Ishikawa (cell line): ENCODE data around the gene NKAIN2.

Source experiments
- CEBPB ChIP-seq: IDR thresholded peaks from 2 replicates; pipeline ENCODE4 v1.6.1; 2012
- CREB1 ChIP-seq: IDR thresholded peaks from 2 replicates; pipeline ENCODE4 v1.6.1; 2012; ENCODE audit warnings: low read depth
- EGR1 ChIP-seq: IDR thresholded peaks from 2 replicates; pipeline ENCODE4 v1.6.1; 2012
- EP300 ChIP-seq: IDR thresholded peaks from 2 replicates; pipeline ENCODE4 v1.6.1; 2012; ENCODE audit warnings: borderline replicate concordance
- FOXM1 ChIP-seq: IDR thresholded peaks from 2 replicates; pipeline ENCODE4 v1.6.1; 2012; ENCODE audit warnings: low read depth, borderline replicate concordance
- NFIC ChIP-seq: IDR thresholded peaks from 2 replicates; pipeline ENCODE4 v1.6.1; 2012
- RAD21 ChIP-seq: IDR thresholded peaks from 2 replicates; pipeline ENCODE4 v1.6.1; 2012; ENCODE audit warnings: low read depth
- TAF1 ChIP-seq: IDR thresholded peaks from 2 replicates; pipeline ENCODE4 v1.6.1; 2012; ENCODE audit warnings: low read depth, mild to moderate bottlenecking
- TCF12 ChIP-seq: IDR thresholded peaks from 2 replicates; pipeline ENCODE4 v1.6.1; 2012; ENCODE audit warnings: low read depth
- TEAD4 ChIP-seq: IDR thresholded peaks from 2 replicates; pipeline ENCODE4 v1.6.1; 2012
- YY1 ChIP-seq: IDR thresholded peaks from 2 replicates; pipeline ENCODE4 v1.6.1; 2012; ENCODE audit warnings: low read depth
- ZBTB7A ChIP-seq: IDR thresholded peaks from 2 replicates; pipeline ENCODE4 v1.6.1; 2012; ENCODE audit warnings: low read depth
- TF ChIP-seq, protein P1 (sequence below): IDR thresholded peaks from 2 replicates; pipeline ENCODE4 v1.6.1; 2012
- TF ChIP-seq, protein P2 (sequence below): IDR thresholded peaks from 2 replicates; pipeline ENCODE4 v1.6.1; 2012
- TF ChIP-seq, protein P3 (sequence below): IDR thresholded peaks from 2 replicates; pipeline ENCODE4 v1.6.1; 2012; ENCODE audit warnings: low read depth, mild to moderate bottlenecking

The NKAIN2 gene

DNA sequence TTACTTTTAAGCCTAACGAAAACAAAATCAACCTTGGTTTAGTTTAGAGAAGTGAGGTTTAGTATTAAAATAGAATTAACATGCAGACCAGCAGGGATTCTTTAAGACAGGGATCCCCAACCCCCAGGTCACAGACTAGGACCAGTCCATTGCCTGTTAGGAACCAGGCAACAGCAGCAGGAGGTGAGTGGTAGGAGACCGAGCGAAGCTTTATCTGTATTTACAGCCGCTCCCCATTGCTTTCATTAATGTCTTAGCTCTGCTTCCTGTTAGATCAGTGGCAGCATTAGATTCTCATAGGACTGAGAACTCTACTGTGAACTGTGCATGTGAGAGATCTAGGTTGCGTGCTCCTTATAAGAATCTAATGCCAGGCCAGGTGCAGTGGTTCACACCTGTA is 225.9 kb downstream of the NKAIN2 start:
- TF ChIP-seq, protein P1, sequence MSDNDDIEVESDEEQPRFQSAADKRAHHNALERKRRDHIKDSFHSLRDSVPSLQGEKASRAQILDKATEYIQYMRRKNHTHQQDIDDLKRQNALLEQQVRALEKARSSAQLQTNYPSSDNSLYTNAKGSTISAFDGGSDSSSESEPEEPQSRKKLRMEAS: no peak
- TF ChIP-seq TEAD4: no peak
- TF ChIP-seq ZBTB7A: no peak
- TF ChIP-seq, protein P2, sequence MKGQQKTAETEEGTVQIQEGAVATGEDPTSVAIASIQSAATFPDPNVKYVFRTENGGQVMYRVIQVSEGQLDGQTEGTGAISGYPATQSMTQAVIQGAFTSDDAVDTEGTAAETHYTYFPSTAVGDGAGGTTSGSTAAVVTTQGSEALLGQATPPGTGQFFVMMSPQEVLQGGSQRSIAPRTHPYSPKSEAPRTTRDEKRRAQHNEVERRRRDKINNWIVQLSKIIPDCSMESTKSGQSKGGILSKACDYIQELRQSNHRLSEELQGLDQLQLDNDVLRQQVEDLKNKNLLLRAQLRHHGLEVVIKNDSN: no peak
- TF ChIP-seq, protein P3, sequence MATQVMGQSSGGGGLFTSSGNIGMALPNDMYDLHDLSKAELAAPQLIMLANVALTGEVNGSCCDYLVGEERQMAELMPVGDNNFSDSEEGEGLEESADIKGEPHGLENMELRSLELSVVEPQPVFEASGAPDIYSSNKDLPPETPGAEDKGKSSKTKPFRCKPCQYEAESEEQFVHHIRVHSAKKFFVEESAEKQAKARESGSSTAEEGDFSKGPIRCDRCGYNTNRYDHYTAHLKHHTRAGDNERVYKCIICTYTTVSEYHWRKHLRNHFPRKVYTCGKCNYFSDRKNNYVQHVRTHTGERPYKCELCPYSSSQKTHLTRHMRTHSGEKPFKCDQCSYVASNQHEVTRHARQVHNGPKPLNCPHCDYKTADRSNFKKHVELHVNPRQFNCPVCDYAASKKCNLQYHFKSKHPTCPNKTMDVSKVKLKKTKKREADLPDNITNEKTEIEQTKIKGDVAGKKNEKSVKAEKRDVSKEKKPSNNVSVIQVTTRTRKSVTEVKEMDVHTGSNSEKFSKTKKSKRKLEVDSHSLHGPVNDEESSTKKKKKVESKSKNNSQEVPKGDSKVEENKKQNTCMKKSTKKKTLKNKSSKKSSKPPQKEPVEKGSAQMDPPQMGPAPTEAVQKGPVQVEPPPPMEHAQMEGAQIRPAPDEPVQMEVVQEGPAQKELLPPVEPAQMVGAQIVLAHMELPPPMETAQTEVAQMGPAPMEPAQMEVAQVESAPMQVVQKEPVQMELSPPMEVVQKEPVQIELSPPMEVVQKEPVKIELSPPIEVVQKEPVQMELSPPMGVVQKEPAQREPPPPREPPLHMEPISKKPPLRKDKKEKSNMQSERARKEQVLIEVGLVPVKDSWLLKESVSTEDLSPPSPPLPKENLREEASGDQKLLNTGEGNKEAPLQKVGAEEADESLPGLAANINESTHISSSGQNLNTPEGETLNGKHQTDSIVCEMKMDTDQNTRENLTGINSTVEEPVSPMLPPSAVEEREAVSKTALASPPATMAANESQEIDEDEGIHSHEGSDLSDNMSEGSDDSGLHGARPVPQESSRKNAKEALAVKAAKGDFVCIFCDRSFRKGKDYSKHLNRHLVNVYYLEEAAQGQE: no peak
- no peak for TF ChIP-seq TCF12

DNA sequence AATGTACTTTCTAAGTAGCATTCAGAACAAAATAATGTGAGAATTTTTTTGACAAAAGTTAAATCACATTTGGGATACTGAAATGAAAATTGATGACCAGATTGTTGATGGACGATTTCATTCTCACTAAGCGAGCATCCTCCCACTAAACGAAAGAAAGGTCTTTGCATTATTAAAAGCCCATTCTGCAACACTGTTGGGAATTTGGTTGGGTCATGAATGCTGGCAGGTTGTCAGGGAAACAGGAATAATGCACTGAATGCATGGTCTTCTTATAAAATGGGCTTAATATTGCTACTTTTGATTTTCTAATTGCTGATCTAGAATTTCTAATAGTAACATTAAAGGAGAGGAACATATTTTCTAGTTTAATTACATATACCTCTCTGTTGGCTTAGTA is 229.8 kb downstream of the NKAIN2 start:
- TF ChIP-seq, protein P1: no peak
- TF ChIP-seq NFIC (no peak), FOXM1 (no peak), TEAD4 (no peak), CEBPB (no peak), TCF12 (no peak), YY1 (no peak), ZBTB7A (no peak)
- TF ChIP-seq, protein P3: no peak

DNA sequence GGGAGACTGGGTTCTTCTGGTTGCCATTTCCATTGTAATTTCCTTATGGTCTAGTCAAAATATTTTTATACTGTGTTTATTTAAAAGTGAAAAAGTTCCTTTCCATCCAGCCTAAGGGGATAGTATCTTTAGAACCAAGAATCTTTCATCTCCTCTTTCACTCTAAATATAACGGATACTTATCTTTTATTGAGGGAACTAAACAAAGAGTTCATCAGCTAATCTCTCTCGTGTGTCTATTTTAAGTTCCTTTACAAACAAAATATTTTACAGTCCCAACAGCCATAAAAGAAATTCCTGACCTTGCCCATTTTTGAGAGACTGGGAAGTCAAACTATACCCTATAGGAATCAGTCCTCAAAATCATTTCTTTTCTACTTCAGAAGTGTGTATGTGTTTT is 232.7 kb downstream of the NKAIN2 start:
- TF ChIP-seq TAF1 (no peak), ZBTB7A (no peak), FOXM1 (no peak), NFIC (no peak), YY1 (no peak), TEAD4 (no peak), EGR1 (no peak), TCF12 (no peak), RAD21 (no peak), EP300 (no peak), CREB1 (no peak), CEBPB (no peak)
- TF ChIP-seq, protein P1: no peak
- TF ChIP-seq, protein P2: no peak
- TF ChIP-seq, protein P3: no peak

DNA sequence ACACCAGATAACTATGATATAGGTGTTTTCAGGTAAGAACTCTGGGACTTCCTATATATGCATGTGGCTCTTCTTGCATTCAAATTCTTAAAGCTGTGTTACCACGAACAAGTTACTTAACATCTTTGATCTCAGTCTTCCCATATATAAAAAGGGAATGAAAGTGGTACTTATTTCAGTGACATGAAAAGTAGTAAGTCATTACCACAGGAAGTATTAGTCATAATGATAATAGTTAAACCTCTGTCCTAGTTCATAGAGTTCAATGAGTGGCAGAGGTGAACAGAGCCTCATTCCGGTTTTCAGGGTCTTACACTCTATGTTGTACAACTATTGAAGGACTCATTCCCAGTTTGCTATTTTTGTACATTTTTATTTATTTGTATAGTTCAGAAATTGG is 237.0 kb downstream of the NKAIN2 start:
- TF ChIP-seq YY1 (no peak), TAF1 (no peak), NFIC (no peak), CREB1 (no peak), TCF12 (no peak), EGR1 (no peak), TEAD4 (no peak), CEBPB (no peak), EP300 (no peak), ZBTB7A (no peak)
- TF ChIP-seq, protein P3: no peak
- TF ChIP-seq, protein P2: no peak
- TF ChIP-seq, protein P1: no peak
